ENCODE measurements around the gene ACVRL1. TPM values are rescaled to one million over a fixed set of nuclear protein-coding genes. Genes with fewer than 3 reads are reported as not detected.

Gene ACVRL1
- total and polyA plus RNA-seq, 10 of the 15 experiments (the other 5 are each of a cell fraction or from before 2014, with no cell fraction given), result not detected

GRCh38 chr12:51873251-51873994 lies 33.9 kb upstream of the ACVRL1 start:
- in situ Hi-C loops (cut with MboI), result loop anchor here (10.0 kb wide), 1 partner anchor 449 kb away; the partner anchor contains the start of gene SLC4A8
- ChIA-PET CTCF (interaction anchor here (0.6 to 1.9 kb wide), 3 partner anchors 48 to 452 kb away, joined by 3 to 5 read pairs (median 3); no protein-coding TSS in a partner anchor), SMC1A (ENCODE audit: uncharacterized antibody, unreplicated experiment) (no interaction called here), POLR2A (no interaction called here), RAD21 (ENCODE audit: unreplicated experiment) (no interaction called here)
- no peak overlapping the region for H3K27ac ChIP-seq (ENCODE audit: control insufficient read depth, insufficient read depth)
- H3K4me3 ChIP-seq, result no peak overlapping the region
- no peaks in the 10 kb centered on the region for H3K4me1 ChIP-seq (ENCODE audit: control insufficient read depth, insufficient read depth, low read length)
- intact Hi-C loops (cut with micrococcal nuclease; ENCODE audit: unreplicated experiment), result loop anchor here (10.0 kb wide), 1 partner anchor 339 kb away; no protein-coding TSS in a partner anchor
- no peaks in the 10 kb centered on the region for H3K36me3 ChIP-seq (ENCODE audit: control insufficient read depth in 2 of 2, insufficient read depth in 2 of 2, low read length in 1 of 2)
- DNase-seq (ENCODE audit: low read depth, low spot score) (no peak), FAIRE-seq (no peak), ATAC-seq (no peak)
- 40% methylated on average over 8 of the region's 8 CpGs for WGBS (ENCODE audit: insufficient coverage, insufficient replicate concordance, low lambda C conversion rate, missing lambda C conversion rate)
- H3K4me2 ChIP-seq (ENCODE audit: control insufficient read depth, insufficient read depth), result no peak overlapping the region
- H4K20me1 ChIP-seq (ENCODE audit: control insufficient read depth, insufficient read depth), result no peaks in the 10 kb centered on the region
- peaks cover 3 to 6% of the 10 kb centered on the region in 2 experiments for H3K27me3 ChIP-seq (replicated peaks in 1 of 2; ENCODE audit: control insufficient read depth in 2 of 2, insufficient read depth in 2 of 2, low read length in 1 of 2)
- H3K9ac ChIP-seq (ENCODE audit: control insufficient read depth, insufficient read depth, low read length), result no peak overlapping the region
- no peaks in the 10 kb centered on the region for H3K79me2 ChIP-seq (ENCODE audit: control insufficient read depth, insufficient read depth, low read length)
- no TSS peak for BruUV-seq (replicated peaks)
- no peaks in the 10 kb centered on the region for H3K9me3 ChIP-seq (replicated peaks; ENCODE audit: control insufficient read depth, insufficient read depth, low read length)
- H2AFZ ChIP-seq (ENCODE audit: control insufficient read depth, low read depth, low read length), result no peak overlapping the region
- TF ChIP-seq NRF1 (conservative IDR thresholded peaks at IDR 0.05; ENCODE audit: low read depth, low read length), result no peak
- TF ChIP-seq, protein P1, sequence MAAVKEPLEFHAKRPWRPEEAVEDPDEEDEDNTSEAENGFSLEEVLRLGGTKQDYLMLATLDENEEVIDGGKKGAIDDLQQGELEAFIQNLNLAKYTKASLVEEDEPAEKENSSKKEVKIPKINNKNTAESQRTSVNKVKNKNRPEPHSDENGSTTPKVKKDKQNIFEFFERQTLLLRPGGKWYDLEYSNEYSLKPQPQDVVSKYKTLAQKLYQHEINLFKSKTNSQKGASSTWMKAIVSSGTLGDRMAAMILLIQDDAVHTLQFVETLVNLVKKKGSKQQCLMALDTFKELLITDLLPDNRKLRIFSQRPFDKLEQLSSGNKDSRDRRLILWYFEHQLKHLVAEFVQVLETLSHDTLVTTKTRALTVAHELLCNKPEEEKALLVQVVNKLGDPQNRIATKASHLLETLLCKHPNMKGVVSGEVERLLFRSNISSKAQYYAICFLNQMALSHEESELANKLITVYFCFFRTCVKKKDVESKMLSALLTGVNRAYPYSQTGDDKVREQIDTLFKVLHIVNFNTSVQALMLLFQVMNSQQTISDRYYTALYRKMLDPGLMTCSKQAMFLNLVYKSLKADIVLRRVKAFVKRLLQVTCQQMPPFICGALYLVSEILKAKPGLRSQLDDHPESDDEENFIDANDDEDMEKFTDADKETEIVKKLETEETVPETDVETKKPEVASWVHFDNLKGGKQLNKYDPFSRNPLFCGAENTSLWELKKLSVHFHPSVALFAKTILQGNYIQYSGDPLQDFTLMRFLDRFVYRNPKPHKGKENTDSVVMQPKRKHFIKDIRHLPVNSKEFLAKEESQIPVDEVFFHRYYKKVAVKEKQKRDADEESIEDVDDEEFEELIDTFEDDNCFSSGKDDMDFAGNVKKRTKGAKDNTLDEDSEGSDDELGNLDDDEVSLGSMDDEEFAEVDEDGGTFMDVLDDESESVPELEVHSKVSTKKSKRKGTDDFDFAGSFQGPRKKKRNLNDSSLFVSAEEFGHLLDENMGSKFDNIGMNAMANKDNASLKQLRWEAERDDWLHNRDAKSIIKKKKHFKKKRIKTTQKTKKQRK (IDR thresholded peaks at IDR 0.05; ENCODE audit: low read depth, low read length), result no peak
- no peak for TF ChIP-seq TCF3 (IDR thresholded peaks at IDR 0.05; ENCODE audit: borderline replicate concordance, insufficient read depth, low read depth, low read length)
- TF ChIP-seq, protein P2, sequence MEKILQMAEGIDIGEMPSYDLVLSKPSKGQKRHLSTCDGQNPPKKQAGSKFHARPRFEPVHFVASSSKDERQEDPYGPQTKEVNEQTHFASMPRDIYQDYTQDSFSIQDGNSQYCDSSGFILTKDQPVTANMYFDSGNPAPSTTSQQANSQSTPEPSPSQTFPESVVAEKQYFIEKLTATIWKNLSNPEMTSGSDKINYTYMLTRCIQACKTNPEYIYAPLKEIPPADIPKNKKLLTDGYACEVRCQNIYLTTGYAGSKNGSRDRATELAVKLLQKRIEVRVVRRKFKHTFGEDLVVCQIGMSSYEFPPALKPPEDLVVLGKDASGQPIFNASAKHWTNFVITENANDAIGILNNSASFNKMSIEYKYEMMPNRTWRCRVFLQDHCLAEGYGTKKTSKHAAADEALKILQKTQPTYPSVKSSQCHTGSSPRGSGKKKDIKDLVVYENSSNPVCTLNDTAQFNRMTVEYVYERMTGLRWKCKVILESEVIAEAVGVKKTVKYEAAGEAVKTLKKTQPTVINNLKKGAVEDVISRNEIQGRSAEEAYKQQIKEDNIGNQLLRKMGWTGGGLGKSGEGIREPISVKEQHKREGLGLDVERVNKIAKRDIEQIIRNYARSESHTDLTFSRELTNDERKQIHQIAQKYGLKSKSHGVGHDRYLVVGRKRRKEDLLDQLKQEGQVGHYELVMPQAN (conservative IDR thresholded peaks at IDR 0.05), result no peak
- no peak for TF ChIP-seq FOS (IDR thresholded peaks at IDR 0.05; ENCODE audit: borderline replicate concordance, extremely low read depth, insufficient read length)
- no peak for TF ChIP-seq ZNF207 (IDR thresholded peaks at IDR 0.05; ENCODE audit: borderline replicate concordance)
- TF ChIP-seq, protein P3, sequence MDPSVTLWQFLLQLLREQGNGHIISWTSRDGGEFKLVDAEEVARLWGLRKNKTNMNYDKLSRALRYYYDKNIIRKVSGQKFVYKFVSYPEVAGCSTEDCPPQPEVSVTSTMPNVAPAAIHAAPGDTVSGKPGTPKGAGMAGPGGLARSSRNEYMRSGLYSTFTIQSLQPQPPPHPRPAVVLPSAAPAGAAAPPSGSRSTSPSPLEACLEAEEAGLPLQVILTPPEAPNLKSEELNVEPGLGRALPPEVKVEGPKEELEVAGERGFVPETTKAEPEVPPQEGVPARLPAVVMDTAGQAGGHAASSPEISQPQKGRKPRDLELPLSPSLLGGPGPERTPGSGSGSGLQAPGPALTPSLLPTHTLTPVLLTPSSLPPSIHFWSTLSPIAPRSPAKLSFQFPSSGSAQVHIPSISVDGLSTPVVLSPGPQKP (IDR thresholded peaks at IDR 0.05; ENCODE audit: low read depth, low read length), result no peak
- TF ChIP-seq BCLAF1 (IDR thresholded peaks at IDR 0.05), result no peak
- TF ChIP-seq RELA (IDR thresholded peaks at IDR 0.05; ENCODE audit: borderline replicate concordance, partially characterized antibody), result no peak
- TF ChIP-seq, protein P4, sequence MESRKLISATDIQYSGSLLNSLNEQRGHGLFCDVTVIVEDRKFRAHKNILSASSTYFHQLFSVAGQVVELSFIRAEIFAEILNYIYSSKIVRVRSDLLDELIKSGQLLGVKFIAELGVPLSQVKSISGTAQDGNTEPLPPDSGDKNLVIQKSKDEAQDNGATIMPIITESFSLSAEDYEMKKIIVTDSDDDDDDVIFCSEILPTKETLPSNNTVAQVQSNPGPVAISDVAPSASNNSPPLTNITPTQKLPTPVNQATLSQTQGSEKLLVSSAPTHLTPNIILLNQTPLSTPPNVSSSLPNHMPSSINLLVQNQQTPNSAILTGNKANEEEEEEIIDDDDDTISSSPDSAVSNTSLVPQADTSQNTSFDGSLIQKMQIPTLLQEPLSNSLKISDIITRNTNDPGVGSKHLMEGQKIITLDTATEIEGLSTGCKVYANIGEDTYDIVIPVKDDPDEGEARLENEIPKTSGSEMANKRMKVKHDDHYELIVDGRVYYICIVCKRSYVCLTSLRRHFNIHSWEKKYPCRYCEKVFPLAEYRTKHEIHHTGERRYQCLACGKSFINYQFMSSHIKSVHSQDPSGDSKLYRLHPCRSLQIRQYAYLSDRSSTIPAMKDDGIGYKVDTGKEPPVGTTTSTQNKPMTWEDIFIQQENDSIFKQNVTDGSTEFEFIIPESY (IDR thresholded peaks at IDR 0.05), result no peak
- TF ChIP-seq ZNF622 (IDR thresholded peaks at IDR 0.05), result no peak

Data from GM12878 (cell line).